B cell (primary cell): ENCODE data around the gene AGTRAP. TPM values are rescaled to one million over a fixed set of nuclear protein-coding genes. Genes with fewer than 3 reads are reported as not detected.

ENCODE experiments used
- ATAC-seq: fragments of 200-7000 bp; cut with Tn5 transposase; one replicate; pipeline ENCODE4 v1.10.0; 2021; ENCODE audit warnings: low read depth, mild to moderate bottlenecking, moderate number of reproducible peaks, moderate library complexity
- CTCF ChIA-PET: fragments of 350-600 bp; sonication (Branson Sonifier 250); formaldehyde crosslinking; loops from one replicate; lab custom pipeline; 2021; ENCODE audit warnings: antibody characterized with exemption, inconsistent platforms; lab: Charles Lee
- POLR2A ChIA-PET: fragments of 350-600 bp; sonication (Branson Sonifier 250); formaldehyde crosslinking; loops from one replicate; lab custom pipeline; 2021; ENCODE audit warnings: antibody characterized with exemption; lab: Charles Lee
- DNase-seq: peaks from one replicate; pipeline ENCODE4 v3.0.0; 2013
- H2AFZ ChIP-seq: 2 replicates; pipeline ENCODE4 v1.6.1; 2012; ENCODE audit warnings: mild to moderate bottlenecking, low read depth, low read length; ENCODE audit not compliant: insufficient read depth, poor library complexity, severe bottlenecking
- H3K27ac ChIP-seq, 2 donors: 1 replicate in 1 of 2; 2 replicates in 1 of 2; pipeline ENCODE4 v1.5.1; 2012 to 2013; ENCODE audit warnings: low read length in 2 of 2, mild to moderate bottlenecking in 2 of 2, moderate library complexity in 1 of 2
- H3K27me3 ChIP-seq, 4 experiments: fragments of 200-600 bp in 1 of 4; sonication (generic) in 1 of 4; replicated peaks in 1 of 4; 1 replicate in 2 of 4; 2 replicates in 2 of 4; pipeline versions ENCODE4 v1.6.1 to v1.7.0; 2013 to 2016; ENCODE audit warnings: low read length in 3 of 4, mild to moderate bottlenecking in 2 of 4, mixed read lengths in 1 of 4, moderate library complexity in 1 of 4; ENCODE audit not compliant: insufficient read depth in 4 of 4, control insufficient read depth in 3 of 4; ENCODE audit errors: control extremely low read depth in 1 of 4
- H3K36me3 ChIP-seq, 2 experiments: replicated peaks in 1 of 2; 1 replicate in 1 of 2; 2 replicates in 1 of 2; pipeline versions ENCODE4 v1.6.1 to v1.7.1; 2013; ENCODE audit warnings: low read length in 1 of 2; ENCODE audit not compliant: insufficient read depth in 2 of 2, control insufficient read depth in 1 of 2; ENCODE audit errors: control extremely low read depth in 1 of 2, extremely low read depth in 1 of 2
- H3K4me1 ChIP-seq, 2 donors: fragments of 200-600 bp in 1 of 2; sonication (generic) in 1 of 2; 1 replicate in 1 of 2; 2 replicates in 1 of 2; pipeline versions ENCODE4 v1.5.1 to v1.6.1; 2013 to 2017; ENCODE audit warnings: low read length in 2 of 2; ENCODE audit not compliant: control insufficient read depth in 2 of 2, insufficient read depth in 2 of 2
- H3K4me2 ChIP-seq: replicated peaks from 2 replicates; pipeline ENCODE3; 2012; ENCODE audit warnings: mild to moderate bottlenecking, low read depth, low read length; ENCODE audit not compliant: poor library complexity, severe bottlenecking
- H3K4me3 ChIP-seq, 5 experiments: fragments of 200-600 bp in 1 of 5; sonication (generic) in 1 of 5; 1 replicate in 3 of 5; 2 replicates in 2 of 5; pipeline versions ENCODE4 v1.5.1 to v1.7.0; 2011 to 2016; ENCODE audit warnings: low read length in 4 of 5, mild to moderate bottlenecking in 4 of 5, low read depth in 2 of 5, control low read depth in 1 of 5, moderate library complexity in 1 of 5; ENCODE audit not compliant: insufficient read depth in 1 of 5; ENCODE audit errors: control extremely low read depth in 1 of 5, extremely low read depth in 1 of 5
- H3K79me2 ChIP-seq: fragments of 200-600 bp; sonication (generic); one replicate; pipeline ENCODE4 v1.6.0; 2016; ENCODE audit warnings: low read length; ENCODE audit not compliant: control insufficient read depth, insufficient read depth
- H3K9ac ChIP-seq: fragments of 200-600 bp; sonication (generic); 2 replicates; pipeline ENCODE4 v1.6.1; 2017; ENCODE audit warnings: mild to moderate bottlenecking, low read length, moderate library complexity
- H3K9me3 ChIP-seq, 3 donors: one replicate each; pipeline versions ENCODE4 v1.6.1 to v1.7.1; 2013; ENCODE audit warnings: low read length in 2 of 3; ENCODE audit not compliant: control insufficient read depth in 2 of 3, insufficient read depth in 1 of 3; ENCODE audit errors: control extremely low read depth in 1 of 3
- H4K20me1 ChIP-seq: 2 replicates; pipeline ENCODE4 v1.6.0; 2012; ENCODE audit warnings: mild to moderate bottlenecking, low read length; ENCODE audit not compliant: insufficient read depth, control insufficient read depth, poor library complexity, severe bottlenecking
- H3K27ac Mint-ChIP-seq: one replicate; pipeline ENCODE4 v1.8.0; 2021; ENCODE audit warnings: mixed read lengths
- H3K27me3 Mint-ChIP-seq: one replicate; pipeline ENCODE4 v1.8.0; 2021; ENCODE audit warnings: mixed read lengths
- H3K4me1 Mint-ChIP-seq: one replicate; pipeline ENCODE4 v1.8.0; 2021; ENCODE audit warnings: mixed read lengths
- H3K4me3 Mint-ChIP-seq: one replicate; pipeline ENCODE4 v1.8.0; 2021; ENCODE audit warnings: mixed read lengths
- H3K9me3 Mint-ChIP-seq: one replicate; pipeline ENCODE4 v1.8.0; 2022; ENCODE audit warnings: mixed read lengths; ENCODE audit not compliant: insufficient read depth
- EZH2 ChIP-seq: IDR thresholded peaks from 2 replicates; pipeline ENCODE4 v1.6.1; 2012; ENCODE audit warnings: borderline replicate concordance, low read depth, mild to moderate bottlenecking, moderate library complexity, low read length; ENCODE audit not compliant: insufficient read depth, poor library complexity, severe bottlenecking
- WGBS: methylation state at CpG from one replicate; pipeline ENCODE4 v1.1.5; 2013; ENCODE audit warnings: missing lambda C conversion rate; ENCODE audit not compliant: insufficient coverage; 5-methylcytosine and 5-hydroxymethylcytosine counted together
- intact Hi-C: fragments of 100-400 bp; cut with micrococcal nuclease; formaldehyde crosslinking; loops from one replicate; pipeline ENCODE4 v1.10.0; 2022
- polyA plus RNA-seq: library from polyadenylated mRNA; depleted of rRNA; stranded (reverse); fragments of >200 nt; gene quantifications from 2 replicates; pipeline ENCODE4 v1.2.3, GENCODE V29; 2012
- total RNA-seq, 2 donors: library from RNA; stranded (reverse); fragments of 120-200 nt in 1 of 2; gene quantifications; 1 replicate in 1 of 2; 2 replicates in 1 of 2; pipeline versions ENCODE4 v1.2.3 to v1.2.4, GENCODE V29; 2013 to 2022
- TF ChIP-seq, protein P1 (sequence below): fragments of 200-600 bp; IDR thresholded peaks from one replicate; pipeline ENCODE4 v1.8.0; 2022; ENCODE audit warnings: antibody characterized with exemption, mild to moderate bottlenecking

AGTRAP gene
- total and polyA plus RNA-seq, 2 donors (not counting 1 experiment from before 2014, with no cell fraction given) = 18.3 to 44.9 TPM

DNA sequence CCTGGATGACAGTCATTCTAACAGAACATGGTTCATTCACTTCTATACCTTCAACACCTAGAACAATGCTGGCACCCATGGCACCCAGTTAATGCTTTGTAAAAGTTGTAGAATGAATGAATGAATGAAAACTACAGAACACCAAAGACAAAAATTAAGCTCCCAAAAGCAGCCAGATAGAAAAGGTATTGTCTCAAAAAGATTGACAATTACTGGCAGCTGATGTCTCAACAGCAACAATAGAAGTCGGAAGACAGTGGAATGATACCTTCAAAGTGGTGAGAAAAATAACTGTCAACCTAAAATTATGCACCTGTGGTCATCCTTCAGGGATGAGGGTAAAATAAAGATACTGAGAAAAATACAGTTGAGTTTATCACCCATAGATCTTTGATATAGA lies 21.1 kb downstream of the AGTRAP start:
- H3K9me3 ChIP-seq = peaks cover 0 to 5% (median 0%) of the 10 kb centered on the region in 3 donors
- no peak overlapping the region for H3K9ac ChIP-seq
- H2AFZ ChIP-seq = no peak overlapping the region
- no peak for TF ChIP-seq EZH2
- TF ChIP-seq, protein P1, sequence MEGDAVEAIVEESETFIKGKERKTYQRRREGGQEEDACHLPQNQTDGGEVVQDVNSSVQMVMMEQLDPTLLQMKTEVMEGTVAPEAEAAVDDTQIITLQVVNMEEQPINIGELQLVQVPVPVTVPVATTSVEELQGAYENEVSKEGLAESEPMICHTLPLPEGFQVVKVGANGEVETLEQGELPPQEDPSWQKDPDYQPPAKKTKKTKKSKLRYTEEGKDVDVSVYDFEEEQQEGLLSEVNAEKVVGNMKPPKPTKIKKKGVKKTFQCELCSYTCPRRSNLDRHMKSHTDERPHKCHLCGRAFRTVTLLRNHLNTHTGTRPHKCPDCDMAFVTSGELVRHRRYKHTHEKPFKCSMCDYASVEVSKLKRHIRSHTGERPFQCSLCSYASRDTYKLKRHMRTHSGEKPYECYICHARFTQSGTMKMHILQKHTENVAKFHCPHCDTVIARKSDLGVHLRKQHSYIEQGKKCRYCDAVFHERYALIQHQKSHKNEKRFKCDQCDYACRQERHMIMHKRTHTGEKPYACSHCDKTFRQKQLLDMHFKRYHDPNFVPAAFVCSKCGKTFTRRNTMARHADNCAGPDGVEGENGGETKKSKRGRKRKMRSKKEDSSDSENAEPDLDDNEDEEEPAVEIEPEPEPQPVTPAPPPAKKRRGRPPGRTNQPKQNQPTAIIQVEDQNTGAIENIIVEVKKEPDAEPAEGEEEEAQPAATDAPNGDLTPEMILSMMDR = no peak
- Mint-ChIP-seq H3K4me1 (peaks cover 2% of the 10 kb centered on the region), H3K9me3 (no peaks in the 10 kb centered on the region), H3K27ac (no peak overlapping the region), H3K27me3 (peaks cover 14% of the 10 kb centered on the region), H3K4me3 (no peak overlapping the region)
- H3K79me2 ChIP-seq = no peaks in the 10 kb centered on the region
- no peak overlapping the region for H3K4me3 ChIP-seq
- DNase-seq (no peak), ATAC-seq (no peak)
- H4K20me1 ChIP-seq = no peaks in the 10 kb centered on the region
- peaks cover 4 to 5% of the 10 kb centered on the region in 2 donors for H3K4me1 ChIP-seq
- H3K4me2 ChIP-seq = no peak overlapping the region
- H3K27ac ChIP-seq = no peak overlapping the region
- ChIA-PET CTCF (interaction anchor here (0.8 kb wide), 1 partner anchor 63 kb away, joined by 3 read pairs; no protein-coding TSS in a partner anchor), POLR2A (no interaction called here)
- peaks cover 0 to 10% (median 2%) of the 10 kb centered on the region in 4 experiments for H3K27me3 ChIP-seq
- no peaks in the 10 kb centered on the region for H3K36me3 ChIP-seq
- intact Hi-C loops = no loop called here
- no CpG with 5 or more reads among the region's 1 CpG for WGBS

DNA sequence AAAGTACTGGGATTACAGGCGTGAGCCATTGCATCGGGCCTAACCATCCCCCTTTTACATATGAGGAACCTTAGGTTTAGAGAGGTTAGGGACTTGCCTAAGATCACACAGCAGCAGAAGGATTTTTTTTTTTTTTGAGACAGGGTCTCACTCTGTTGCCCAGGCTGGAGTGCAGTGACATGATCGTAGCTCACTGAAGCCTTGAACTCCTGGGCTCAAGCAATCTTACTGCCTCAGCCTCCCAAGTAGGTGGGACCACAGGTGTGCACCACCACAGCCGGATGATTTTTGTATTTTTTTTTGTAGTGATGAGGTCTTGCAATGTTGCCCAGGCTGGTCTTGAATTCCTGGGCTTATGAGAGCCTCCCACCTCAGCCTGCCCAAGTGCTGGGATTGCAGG lies 23.9 kb downstream of the AGTRAP start:
- ChIA-PET CTCF (no interaction called here), POLR2A (no interaction called here)
- Histone ChIP-seq H3K9me3 (peaks cover 0 to 5% (median 0%) of the 10 kb centered on the region in 3 donors), H2AFZ (no peak overlapping the region), H3K79me2 (no peaks in the 10 kb centered on the region), H3K27ac (no peak overlapping the region), H3K4me2 (no peak overlapping the region), H4K20me1 (no peaks in the 10 kb centered on the region), H3K36me3 (no peaks in the 10 kb centered on the region), H3K27me3 (peaks cover 0 to 21% (median 2%) of the 10 kb centered on the region in 4 experiments), H3K4me1 (peaks cover 6 to 7% of the 10 kb centered on the region in 2 donors), H3K9ac (no peak overlapping the region), H3K4me3 (no peak overlapping the region)
- intact Hi-C loops = no loop called here
- Mint-ChIP-seq H3K4me1 (peaks cover 3% of the 10 kb centered on the region), H3K27me3 (peaks cover 22% of the 10 kb centered on the region), H3K9me3 (no peaks in the 10 kb centered on the region), H3K27ac (no peak overlapping the region), H3K4me3 (no peak overlapping the region)
- WGBS = no CpG with 5 or more reads among the region's 4 CpGs
- no peak for DNase-seq
- ATAC-seq = no peak
- TF ChIP-seq, protein P1 = no peak
- TF ChIP-seq EZH2 = no peak
